Left ventricle myocardium inferior (tissue), 1 donor: Measurements from ENCODE around the gene SMPD2. TPM values are rescaled to one million over a fixed set of nuclear protein-coding genes. Genes with fewer than 3 reads are reported as not detected.

Experiments used
- DNase-seq: peaks from one replicate; pipeline ENCODE4 v3.0.0-alpha.2; 2020
- H3K27ac ChIP-seq: fragments of 200-600 bp; replicated peaks from 2 replicates; pipeline ENCODE4 v1.8.0; 2021
- H3K27me3 ChIP-seq: fragments of 200-600 bp; 2 replicates; pipeline ENCODE4 v1.8.0; 2021; ENCODE audit warnings: low read depth
- H3K36me3 ChIP-seq: fragments of 200-600 bp; 2 replicates; pipeline ENCODE4 v1.8.0; 2021
- H3K4me1 ChIP-seq: fragments of 200-600 bp; 2 replicates; pipeline ENCODE4 v1.8.0; 2021
- H3K4me3 ChIP-seq: fragments of 200-600 bp; 2 replicates; pipeline ENCODE4 v1.8.0; 2021; ENCODE audit warnings: mild to moderate bottlenecking, moderate library complexity
- H3K9me3 ChIP-seq: fragments of 200-600 bp; replicated peaks from 2 replicates; pipeline ENCODE4 v1.8.0; 2021
- CTCF ChIP-seq: fragments of 200-600 bp; IDR thresholded peaks from 2 replicates; pipeline ENCODE4 v1.8.0; 2021; ENCODE audit warnings: antibody characterized with exemption, mild to moderate bottlenecking, borderline replicate concordance
- intact Hi-C: fragments of 100-400 bp; cut with micrococcal nuclease; formaldehyde crosslinking; loops from one replicate; pipeline ENCODE4 v1.11.0; 2022
- total RNA-seq: library from RNA; stranded (reverse); fragmentation: NEBNext Ultra II Directional; extraction: Animal tissue kit (Norgen Biotek cat#: 25700); gene quantifications from one replicate; pipeline ENCODE4 v1.2.1, GENCODE V29; 2021
- donor health status: DM: no; HTN: yes; CAD: no; lungs with severe emphysema.

Gene SMPD2
- total RNA-seq, 1 donor from 2014 or later = 3.5 TPM

GRCh38 chr6:109471105-109471810 is 30.7 kb downstream of the SMPD2 start:
- no peaks in the 10 kb centered on the region for H3K27me3 ChIP-seq
- no peak for DNase-seq
- peaks cover 85% of the 10 kb centered on the region for H3K36me3 ChIP-seq
- intact Hi-C loops = no loop called here
- H3K4me1 ChIP-seq = peaks cover 11% of the 10 kb centered on the region
- H3K9me3 ChIP-seq = no peaks in the 10 kb centered on the region
- no peak overlapping the region for H3K27ac ChIP-seq
- no peak overlapping the region for H3K4me3 ChIP-seq
- TF ChIP-seq CTCF = no peak

- no peak for TF ChIP-seq CTCF
- H3K4me3 ChIP-seq = no peak overlapping the region
- intact Hi-C loops = no loop called here
- DNase-seq = no peak
- peaks cover 11% of the 10 kb centered on the region for H3K4me1 ChIP-seq
- H3K27ac ChIP-seq = no peak overlapping the region
- H3K9me3 ChIP-seq = no peaks in the 10 kb centered on the region
- H3K36me3 ChIP-seq = peaks cover 83% of the 10 kb centered on the region
- H3K27me3 ChIP-seq = no peaks in the 10 kb centered on the region
Observed at GRCh38 chr6:109472132-109472995, 31.8 kb downstream of the SMPD2 start.

- H3K27ac ChIP-seq = no peak overlapping the region
- peaks cover 78% of the 10 kb centered on the region for H3K36me3 ChIP-seq
- no peak for TF ChIP-seq CTCF
- H3K4me3 ChIP-seq = no peak overlapping the region
- H3K9me3 ChIP-seq = no peaks in the 10 kb centered on the region
- intact Hi-C loops = no loop called here
- H3K4me1 ChIP-seq = peaks cover 17% of the 10 kb centered on the region
- H3K27me3 ChIP-seq = no peaks in the 10 kb centered on the region
- DNase-seq = no peak
Observed at GRCh38 chr6:109473120-109473519, 32.6 kb downstream of the SMPD2 start.

GRCh38 chr6:109474995-109475394 is 34.5 kb downstream of the SMPD2 start:
- H3K27me3 ChIP-seq = no peaks in the 10 kb centered on the region
- no peak for TF ChIP-seq CTCF
- peaks cover 36% of the 10 kb centered on the region for H3K4me1 ChIP-seq
- DNase-seq = no peak
- no peak overlapping the region for H3K27ac ChIP-seq
- H3K9me3 ChIP-seq = no peaks in the 10 kb centered on the region
- H3K36me3 ChIP-seq = peaks cover 69% of the 10 kb centered on the region
- no peak overlapping the region for H3K4me3 ChIP-seq
- intact Hi-C loops = no loop called here

GRCh38 chr6:109475625-109476024 is 35.1 kb downstream of the SMPD2 start:
- Histone ChIP-seq H3K4me1 (peaks cover 42% of the 10 kb centered on the region), H3K9me3 (no peaks in the 10 kb centered on the region), H3K27ac (no peak overlapping the region), H3K4me3 (no peak overlapping the region), H3K36me3 (peaks cover 68% of the 10 kb centered on the region), H3K27me3 (no peaks in the 10 kb centered on the region)
- no peak for TF ChIP-seq CTCF
- intact Hi-C loops = no loop called here
- DNase-seq = no peak
